KMS-11 (cell line): ENCODE measurements around the gene SMC1A.

Experiments
- H2AFZ ChIP-seq: fragments of 200-600 bp; sonication (generic); 2 replicates; pipeline ENCODE4 v1.6.1; 2016; ENCODE audit warnings: antibody characterized with exemption, mixed run types, low read depth
- H3K27ac ChIP-seq: fragments of 200-600 bp; sonication (generic); 2 replicates; pipeline ENCODE4 v1.6.1; 2016; ENCODE audit warnings: mild to moderate bottlenecking, mixed run types
- H3K27me3 ChIP-seq: fragments of 200-600 bp; sonication (generic); 2 replicates; pipeline ENCODE4 v1.6.1; 2017; ENCODE audit warnings: mild to moderate bottlenecking, low read depth, mixed run types, moderate library complexity; ENCODE audit not compliant: insufficient read depth
- H3K36me3 ChIP-seq: fragments of 200-600 bp; sonication (generic); 2 replicates; pipeline ENCODE4 v1.6.1; 2017; ENCODE audit warnings: mild to moderate bottlenecking, mixed run types; ENCODE audit not compliant: insufficient read depth
- H3K4me1 ChIP-seq: fragments of 200-600 bp; sonication (generic); 2 replicates; pipeline ENCODE4 v1.6.1; 2016; ENCODE audit warnings: mild to moderate bottlenecking, low read depth, mixed run types; ENCODE audit not compliant: poor library complexity, severe bottlenecking
- H3K4me2 ChIP-seq: fragments of 200-600 bp; sonication (generic); 2 replicates; pipeline ENCODE4 v1.7.0; 2016; ENCODE audit warnings: mild to moderate bottlenecking, mixed run types
- H3K4me3 ChIP-seq: fragments of 200-600 bp; sonication (generic); IDR thresholded peaks from 2 replicates; pipeline ENCODE4 v1.6.1; 2017; ENCODE audit warnings: low read depth, low read length, mixed read lengths; ENCODE audit not compliant: insufficient read depth
- H3K79me2 ChIP-seq: fragments of 200-600 bp; sonication (generic); 2 replicates; pipeline ENCODE4 v1.6.1; 2016; ENCODE audit warnings: low read depth, mixed run types; ENCODE audit not compliant: insufficient read depth
- H3K9ac ChIP-seq: fragments of 200-600 bp; sonication (generic); 2 replicates; pipeline ENCODE4 v1.6.1; 2016; ENCODE audit warnings: mild to moderate bottlenecking, mixed run types
- H4K20me1 ChIP-seq: fragments of 200-600 bp; sonication (generic); 2 replicates; pipeline ENCODE4 v1.6.1; 2016; ENCODE audit warnings: mild to moderate bottlenecking, mixed run types; ENCODE audit not compliant: insufficient read depth
- CTCF ChIP-seq: fragments of 200-600 bp; sonication (generic); conservative IDR thresholded peaks from 2 replicates; pipeline ENCODE4 v1.6.1; 2017; ENCODE audit warnings: low read depth, mild to moderate bottlenecking, antibody characterized with exemption, low read length, moderate library complexity, mixed read lengths

The SMC1A gene

GRCh38 chrX:53333853-53334252 is 88.6 kb downstream of the SMC1A start:
- peaks cover 4% of the 10 kb centered on the region for H3K4me1 ChIP-seq
- no peaks in the 10 kb centered on the region for H3K79me2 ChIP-seq
- no peak overlapping the region for H3K4me2 ChIP-seq
- H3K9ac ChIP-seq: no peak overlapping the region
- TF ChIP-seq CTCF: no peak
- no peak overlapping the region for H2AFZ ChIP-seq
- H3K36me3 ChIP-seq: no peaks in the 10 kb centered on the region
- H4K20me1 ChIP-seq: no peaks in the 10 kb centered on the region
- no peaks in the 10 kb centered on the region for H3K27me3 ChIP-seq
- no peak overlapping the region for H3K27ac ChIP-seq
- H3K4me3 ChIP-seq: no peak overlapping the region

- Histone ChIP-seq H3K4me3 (no peak overlapping the region), H3K4me1 (peaks cover 4% of the 10 kb centered on the region), H3K79me2 (no peaks in the 10 kb centered on the region), H3K9ac (no peak overlapping the region), H3K36me3 (no peaks in the 10 kb centered on the region), H4K20me1 (no peaks in the 10 kb centered on the region), H2AFZ (no peak overlapping the region), H3K27ac (no peak overlapping the region), H3K27me3 (no peaks in the 10 kb centered on the region), H3K4me2 (no peak overlapping the region)
- TF ChIP-seq CTCF: no peak
Observed at GRCh38 chrX:53332204-53332603, 90.2 kb downstream of the SMC1A start.

- no peaks in the 10 kb centered on the region for H3K27me3 ChIP-seq
- no peaks in the 10 kb centered on the region for H3K4me1 ChIP-seq
- H3K79me2 ChIP-seq: no peaks in the 10 kb centered on the region
- H3K36me3 ChIP-seq: no peaks in the 10 kb centered on the region
- no peak overlapping the region for H3K4me2 ChIP-seq
- H3K4me3 ChIP-seq: no peak overlapping the region
- H3K9ac ChIP-seq: no peak overlapping the region
- TF ChIP-seq CTCF: no peak
- no peaks in the 10 kb centered on the region for H4K20me1 ChIP-seq
- no peak overlapping the region for H3K27ac ChIP-seq
- H2AFZ ChIP-seq: no peak overlapping the region
Observed at GRCh38 chrX:53330331-53330730, 92.1 kb downstream of the SMC1A start.

- TF ChIP-seq CTCF: no peak
- no peak overlapping the region for H3K9ac ChIP-seq
- no peaks in the 10 kb centered on the region for H3K79me2 ChIP-seq
Observed at GRCh38 chrX:53324803-53325202, 97.7 kb downstream of the SMC1A start.

More at GRCh38 chrX:53324803-53325202, 97.7 kb downstream of the SMC1A start:
- Histone ChIP-seq H4K20me1 (no peaks in the 10 kb centered on the region), H3K4me2 (no peak overlapping the region), H3K4me3 (no peak overlapping the region), H3K36me3 (no peaks in the 10 kb centered on the region), H3K27ac (no peak overlapping the region), H3K27me3 (peaks cover 12% of the 10 kb centered on the region; the same call in 1 of the 2 replicates), H3K4me1 (no peaks in the 10 kb centered on the region), H2AFZ (no peak overlapping the region)
